GM18498 (cell line): ENCODE data around the gene NDRG4.

Experiments
- ATAC-seq: cut with Tn5 transposase; IDR thresholded peaks from one replicate; pipeline ENCODE4 v1.9.1; 2021; ENCODE audit warnings: mild to moderate bottlenecking, moderate library complexity; ENCODE audit not compliant: unreplicated experiment

The NDRG4 gene

GRCh38 chr16:58493756-58494431, 6.0 kb upstream of the NDRG4 start:
- ATAC-seq = no peak

GRCh38 chr16:58494981-58495520, 4.9 kb upstream of the NDRG4 start:
- peak; percentile 77 for ATAC-seq

GRCh38 chr16:58495521-58496331, 4.2 kb upstream of the NDRG4 start:
- no peak for ATAC-seq

GRCh38 chr16:58497468-58497867, 2.5 kb upstream of the NDRG4 start:
- ATAC-seq = no peak

- no peak for ATAC-seq
Observed at GRCh38 chr16:58497935-58498334, 2.0 kb upstream of the NDRG4 start.

- ATAC-seq = no peak
Observed at GRCh38 chr16:58498341-58499091, 1.4 kb upstream of the NDRG4 start.

- no peak for ATAC-seq
Observed at GRCh38 chr16:58499092-58499511, 841 bp upstream of the NDRG4 start.

- ATAC-seq = no peak
Observed at GRCh38 chr16:58500430-58501241, 693 bp downstream of the NDRG4 start.

GRCh38 chr16:58501242-58502131, 1.5 kb downstream of the NDRG4 start:
- no peak for ATAC-seq

- ATAC-seq = no peak
Observed at GRCh38 chr16:58502217-58502921, 2.4 kb downstream of the NDRG4 start.

- no peak for ATAC-seq
Observed at GRCh38 chr16:58503166-58503862, 3.4 kb downstream of the NDRG4 start.

GRCh38 chr16:58503863-58504688, 4.1 kb downstream of the NDRG4 start:
- no peak for ATAC-seq

GRCh38 chr16:58506241-58507194, 6.6 kb downstream of the NDRG4 start:
- no peak for ATAC-seq

GRCh38 chr16:58507195-58507962, 7.4 kb downstream of the NDRG4 start:
- ATAC-seq = no peak

- no peak for ATAC-seq
Observed at GRCh38 chr16:58507963-58508670, 8.2 kb downstream of the NDRG4 start.
